Measurements from ENCODE around the gene SNAPC4.

DNA sequence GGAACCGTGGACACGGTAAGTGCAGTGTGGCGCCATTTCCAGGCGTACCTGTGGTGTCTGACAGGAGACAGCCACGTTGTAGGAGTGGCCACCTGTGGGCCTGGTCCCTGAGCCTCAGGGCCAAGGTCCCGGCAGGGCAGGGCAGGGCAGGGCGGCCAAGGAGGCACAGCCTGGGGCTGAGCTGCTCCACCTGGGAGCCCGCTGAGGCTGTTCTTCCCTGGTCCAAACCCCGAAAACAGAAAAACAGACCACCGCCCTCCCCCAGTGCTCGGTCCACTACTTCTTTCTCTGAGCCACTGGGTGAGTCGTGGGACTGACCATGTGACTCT is 19.1 kb upstream of the SNAPC4 start:
- TF ChIP-seq POLR2A (IDR thresholded peaks at IDR 0.05) = no peak
- TF ChIP-seq, protein P1, sequence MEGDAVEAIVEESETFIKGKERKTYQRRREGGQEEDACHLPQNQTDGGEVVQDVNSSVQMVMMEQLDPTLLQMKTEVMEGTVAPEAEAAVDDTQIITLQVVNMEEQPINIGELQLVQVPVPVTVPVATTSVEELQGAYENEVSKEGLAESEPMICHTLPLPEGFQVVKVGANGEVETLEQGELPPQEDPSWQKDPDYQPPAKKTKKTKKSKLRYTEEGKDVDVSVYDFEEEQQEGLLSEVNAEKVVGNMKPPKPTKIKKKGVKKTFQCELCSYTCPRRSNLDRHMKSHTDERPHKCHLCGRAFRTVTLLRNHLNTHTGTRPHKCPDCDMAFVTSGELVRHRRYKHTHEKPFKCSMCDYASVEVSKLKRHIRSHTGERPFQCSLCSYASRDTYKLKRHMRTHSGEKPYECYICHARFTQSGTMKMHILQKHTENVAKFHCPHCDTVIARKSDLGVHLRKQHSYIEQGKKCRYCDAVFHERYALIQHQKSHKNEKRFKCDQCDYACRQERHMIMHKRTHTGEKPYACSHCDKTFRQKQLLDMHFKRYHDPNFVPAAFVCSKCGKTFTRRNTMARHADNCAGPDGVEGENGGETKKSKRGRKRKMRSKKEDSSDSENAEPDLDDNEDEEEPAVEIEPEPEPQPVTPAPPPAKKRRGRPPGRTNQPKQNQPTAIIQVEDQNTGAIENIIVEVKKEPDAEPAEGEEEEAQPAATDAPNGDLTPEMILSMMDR (IDR thresholded peaks at IDR 0.05) = no peak
